Measurements from ENCODE around the gene GTF2A1. TPM values are rescaled to one million over a fixed set of nuclear protein-coding genes. Genes with fewer than 3 reads are reported as not detected.

The GTF2A1 gene
- total and polyA plus RNA-seq, 5 experiments from 2014 or later: 7.2 to 32.1 (median 8.9) TPM

DNA sequence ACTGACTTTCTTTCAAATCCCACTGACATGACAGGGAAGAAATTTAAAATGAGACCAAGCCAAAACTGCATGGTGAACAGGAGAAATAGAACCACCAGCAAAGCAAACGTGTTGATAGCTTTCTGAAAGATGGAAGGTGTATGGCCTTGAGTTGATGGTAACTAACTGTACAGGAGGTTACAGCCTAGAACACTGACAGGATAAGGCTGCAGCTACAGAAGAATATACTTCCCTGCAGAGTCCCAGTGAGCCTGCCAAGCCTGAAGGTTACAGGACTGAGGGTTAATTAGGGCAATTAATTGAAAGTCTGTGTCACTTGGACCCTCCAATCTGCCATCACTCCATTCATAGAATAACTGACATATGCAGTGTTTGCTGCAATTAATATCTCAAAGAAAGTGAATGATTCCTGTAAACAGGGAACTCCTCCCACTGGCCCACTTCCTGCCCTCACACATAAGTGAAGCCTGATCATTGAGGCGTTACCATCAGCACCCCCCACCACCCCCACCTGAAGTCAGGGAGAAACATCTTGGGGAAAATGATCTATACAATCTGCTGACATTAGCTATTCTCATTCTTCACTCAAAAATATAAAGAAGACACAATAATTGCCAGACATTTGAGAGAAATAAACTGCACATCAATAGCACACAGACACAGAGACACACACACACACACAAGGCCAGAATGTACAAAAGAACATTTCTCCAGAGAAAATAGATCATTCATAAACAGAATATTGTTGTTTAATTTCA lies 73.4 kb downstream of the GTF2A1 start:
- Mint-ChIP-seq H3K27me3 (peaks cover 0 to 2% (median 0%) of the 10 kb centered on the region in 5 donors), H3K4me1 (peaks cover 4 to 14% (median 12%) of the 10 kb centered on the region in 4 donors), H3K36me3 (peaks cover 0 to 7% (median 0%) of the 10 kb centered on the region in 3 donors), H3K9me3 (peaks cover 0 to 3% (median 0%) of the 10 kb centered on the region in 9 donors), H3K27ac (peak overlapping the region in 4 of 10 donors; percentile 2 to 11 (median 4)), H3K4me3 (no peak overlapping the region)
- no peak for ATAC-seq
- POLR2A ChIA-PET: no interaction called here
- DNase-seq: no peak

- Mint-ChIP-seq H3K9me3 (peaks cover 0 to 3% (median 0%) of the 10 kb centered on the region in 9 donors), H3K36me3 (peaks cover 0 to 5% (median 0%) of the 10 kb centered on the region in 3 donors), H3K27me3 (no peaks in the 10 kb centered on the region), H3K4me1 (peaks cover 4 to 14% (median 12%) of the 10 kb centered on the region in 4 donors), H3K4me3 (no peak overlapping the region), H3K27ac (no peak overlapping the region)
- DNase-seq (no peak), ATAC-seq (no peak)
- POLR2A ChIA-PET: no interaction called here
These were observed 75.7 kb downstream of the GTF2A1 start for GRCh38 chr14:81144824-81145603.

DNA sequence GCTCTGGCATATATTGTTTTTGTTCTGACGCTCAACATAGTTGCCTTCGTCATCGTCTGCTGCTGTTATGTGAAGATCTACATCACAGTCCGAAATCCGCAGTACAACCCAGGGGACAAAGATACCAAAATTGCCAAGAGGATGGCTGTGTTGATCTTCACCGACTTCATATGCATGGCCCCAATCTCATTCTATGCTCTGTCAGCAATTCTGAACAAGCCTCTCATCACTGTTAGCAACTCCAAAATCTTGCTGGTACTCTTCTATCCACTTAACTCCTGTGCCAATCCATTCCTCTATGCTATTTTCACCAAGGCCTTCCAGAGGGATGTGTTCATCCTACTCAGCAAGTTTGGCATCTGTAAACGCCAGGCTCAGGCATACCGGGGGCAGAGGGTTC lies 77.0 kb downstream of the GTF2A1 start:
- Mint-ChIP-seq H3K4me3 (no peak overlapping the region), H3K27me3 (peaks cover 0 to 1% (median 0%) of the 10 kb centered on the region in 5 donors), H3K27ac (no peak overlapping the region), H3K36me3 (peaks cover 0 to 1% (median 0%) of the 10 kb centered on the region in 3 donors), H3K9me3 (peaks cover 0 to 2% (median 0%) of the 10 kb centered on the region in 9 donors), H3K4me1 (peaks cover 4 to 14% (median 12%) of the 10 kb centered on the region in 4 donors)
- no peak for ATAC-seq
- POLR2A ChIA-PET: no interaction called here
- no peak for DNase-seq

GRCh38 chr14:81141426-81141825 lies 79.3 kb downstream of the GTF2A1 start:
- H3K9me3 Mint-ChIP-seq: peaks cover 0 to 2% (median 0%) of the 10 kb centered on the region in 9 donors
- POLR2A ChIA-PET: no interaction called here
- peak overlapping the region in 1 of 10 donors; percentile 57 for H3K27ac Mint-ChIP-seq
- peaks cover 0 to 1% (median 0%) of the 10 kb centered on the region in 5 donors for H3K27me3 Mint-ChIP-seq
- ATAC-seq (no peak), DNase-seq (no peak)
- peaks cover 0 to 1% (median 0%) of the 10 kb centered on the region in 3 donors for H3K36me3 Mint-ChIP-seq
- peaks cover 0 to under 1% (median 0%) of the 10 kb centered on the region in 4 donors for H3K4me1 Mint-ChIP-seq
- H3K4me3 Mint-ChIP-seq: no peak overlapping the region

DNA sequence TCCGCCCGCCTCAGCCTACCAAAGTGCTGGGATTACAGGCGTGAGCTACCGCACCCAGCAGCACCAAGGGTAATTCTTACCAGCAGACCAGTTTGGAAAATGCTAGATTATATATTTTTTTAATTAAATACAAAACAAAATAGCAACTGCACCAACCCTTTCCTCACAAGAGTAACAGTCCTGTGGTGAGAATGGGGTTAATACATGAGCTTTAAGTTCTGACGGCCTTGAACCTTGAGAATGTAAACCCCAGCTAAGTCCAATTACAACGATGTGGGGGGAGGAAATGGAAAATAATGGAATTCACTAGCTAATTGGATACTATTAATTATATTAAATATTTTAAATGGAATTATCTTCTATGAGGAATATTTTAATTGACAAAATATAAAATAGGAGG lies 82.3 kb downstream of the GTF2A1 start:
- peaks cover 0 to 2% (median 0%) of the 10 kb centered on the region in 3 donors for H3K36me3 Mint-ChIP-seq
- POLR2A ChIA-PET: no interaction called here
- no peak overlapping the region for H3K4me3 Mint-ChIP-seq
- ATAC-seq (no peak), DNase-seq (no peak)
- no peaks in the 10 kb centered on the region for H3K4me1 Mint-ChIP-seq
- no peak overlapping the region for H3K27ac Mint-ChIP-seq
- H3K27me3 Mint-ChIP-seq: peaks cover 0 to 1% (median 0%) of the 10 kb centered on the region in 5 donors
- H3K9me3 Mint-ChIP-seq: peaks cover 0 to 5% (median 0%) of the 10 kb centered on the region in 9 donors

DNA sequence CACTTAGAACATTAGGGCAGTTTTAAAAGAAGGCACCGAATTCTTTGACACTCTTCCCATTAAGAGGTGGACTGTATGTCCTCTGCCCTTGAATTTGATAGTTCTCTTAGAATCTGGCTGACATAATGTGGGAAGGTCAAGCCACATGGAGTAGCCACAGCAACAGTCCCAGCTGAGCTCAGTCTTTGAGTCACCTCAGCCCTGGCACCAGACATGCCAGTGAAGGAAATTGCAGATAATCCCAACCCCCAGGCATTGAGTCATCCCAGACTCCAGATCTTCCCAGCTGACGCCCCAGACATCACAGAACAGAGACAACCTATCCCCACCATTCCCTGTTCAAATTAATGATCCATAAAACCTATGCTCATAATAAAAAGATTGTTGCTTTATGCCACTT lies 83.4 kb downstream of the GTF2A1 start:
- peaks cover 0 to 2% (median 0%) of the 10 kb centered on the region in 3 donors for H3K36me3 Mint-ChIP-seq
- POLR2A ChIA-PET: no interaction called here
- H3K27ac Mint-ChIP-seq: no peak overlapping the region
- no peak overlapping the region for H3K4me3 Mint-ChIP-seq
- peaks cover 0 to 5% (median 0%) of the 10 kb centered on the region in 9 donors for H3K9me3 Mint-ChIP-seq
- DNase-seq (no peak), ATAC-seq (no peak)
- H3K27me3 Mint-ChIP-seq: peaks cover 0 to 1% (median 0%) of the 10 kb centered on the region in 5 donors
- no peaks in the 10 kb centered on the region for H3K4me1 Mint-ChIP-seq

- peaks cover 0 to 2% (median 0%) of the 10 kb centered on the region in 3 donors for H3K36me3 Mint-ChIP-seq
- no peak overlapping the region for H3K27ac Mint-ChIP-seq
- no peaks in the 10 kb centered on the region for H3K27me3 Mint-ChIP-seq
- ATAC-seq (no peak), DNase-seq (no peak)
- H3K4me3 Mint-ChIP-seq: no peak overlapping the region
- POLR2A ChIA-PET: no interaction called here
- H3K9me3 Mint-ChIP-seq: peaks cover 0 to 5% (median 0%) of the 10 kb centered on the region in 9 donors
- no peaks in the 10 kb centered on the region for H3K4me1 Mint-ChIP-seq
These were observed 87.4 kb downstream of the GTF2A1 start for GRCh38 chr14:81133400-81133799.

DNA sequence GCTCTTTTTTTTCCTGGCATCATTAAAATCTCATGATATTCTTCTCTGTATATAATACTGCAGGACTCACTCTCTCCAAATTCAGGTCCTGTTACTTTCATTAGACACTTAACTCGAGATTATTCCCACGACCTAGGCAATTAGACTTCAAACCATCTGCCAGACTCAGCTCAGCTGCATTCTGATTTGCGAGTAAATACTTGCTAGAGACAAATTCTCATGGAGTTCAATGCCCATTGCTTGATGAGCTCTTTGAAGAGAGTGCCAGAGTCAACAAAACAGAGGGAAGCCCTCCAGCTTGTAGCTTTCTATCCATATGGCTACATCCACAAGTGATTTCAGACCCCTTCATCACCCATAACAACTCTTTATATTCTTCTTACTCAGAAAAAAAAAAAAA lies 88.3 kb downstream of the GTF2A1 start:
- Mint-ChIP-seq H3K36me3 (peaks cover 0 to 2% (median 0%) of the 10 kb centered on the region in 3 donors), H3K4me3 (no peak overlapping the region), H3K9me3 (peaks cover 0 to 5% (median 0%) of the 10 kb centered on the region in 9 donors), H3K27me3 (no peaks in the 10 kb centered on the region), H3K27ac (no peak overlapping the region), H3K4me1 (no peaks in the 10 kb centered on the region)
- no peak for DNase-seq
- POLR2A ChIA-PET: no interaction called here
- ATAC-seq: no peak

GRCh38 chr14:81129242-81129641 lies 91.5 kb downstream of the GTF2A1 start:
- no peak for DNase-seq
- POLR2A ChIA-PET: no interaction called here
- H3K27ac Mint-ChIP-seq: no peak overlapping the region
- H3K27me3 Mint-ChIP-seq: no peaks in the 10 kb centered on the region
- H3K4me3 Mint-ChIP-seq: no peak overlapping the region
- no peaks in the 10 kb centered on the region for H3K4me1 Mint-ChIP-seq
- ATAC-seq: no peak
- H3K36me3 Mint-ChIP-seq: no peaks in the 10 kb centered on the region
- no peaks in the 10 kb centered on the region for H3K9me3 Mint-ChIP-seq

- Mint-ChIP-seq H3K4me3 (no peak overlapping the region), H3K27ac (no peak overlapping the region), H3K9me3 (no peaks in the 10 kb centered on the region), H3K4me1 (peaks cover 0 to 1% (median 0%) of the 10 kb centered on the region in 4 donors), H3K36me3 (no peaks in the 10 kb centered on the region), H3K27me3 (no peaks in the 10 kb centered on the region)
- no peak for ATAC-seq
- POLR2A ChIA-PET: no interaction called here
- DNase-seq: no peak
These were observed 93.0 kb downstream of the GTF2A1 start for GRCh38 chr14:81127785-81128184.

- POLR2A ChIA-PET: no interaction called here
- Mint-ChIP-seq H3K27ac (no peak overlapping the region), H3K27me3 (no peaks in the 10 kb centered on the region), H3K36me3 (peaks cover 0 to 2% (median 0%) of the 10 kb centered on the region in 3 donors), H3K4me1 (peaks cover 0 to 16% (median 0%) of the 10 kb centered on the region in 4 donors), H3K4me3 (no peak overlapping the region), H3K9me3 (no peaks in the 10 kb centered on the region)
- no peak for ATAC-seq
- DNase-seq: no peak
These were observed 95.2 kb downstream of the GTF2A1 start for GRCh38 chr14:81125536-81125935.

Measured in naive thymus-derived CD8-positive, alpha-beta T cell (primary cell).